HepG2 (cell line): ENCODE measurements around the gene PP2D1.

ENCODE experiments used
- ASH2L ChIP-seq: fragments of 300-600, 200-600 bp; sonication (generic); IDR thresholded peaks from 2 replicates; pipeline ENCODE4 v1.7.0; 2017; ENCODE audit warnings: low read depth, mild to moderate bottlenecking, moderate library complexity, mixed read lengths, low read length; ENCODE audit not compliant: insufficient read length
- CBFB ChIP-seq: sonication (generic); formaldehyde crosslinking; IDR thresholded peaks from 2 replicates; pipeline ENCODE4 v1.4.0; 2020; ENCODE audit warnings: missing genetic modification reagents
- CREB1 ChIP-seq, 2 experiments: fragments of 450-650 bp in 1 of 2; IDR thresholded peaks; 2 replicates each; pipeline ENCODE4 v1.6.1; 2016 to 2017; ENCODE audit warnings: control low read depth in 1 of 2, mild to moderate bottlenecking in 1 of 2, missing compliant biosample characterization in 1 of 2, missing genetic modification characterization in 1 of 2
- CTCF ChIP-seq: sonication (generic); formaldehyde crosslinking; IDR thresholded peaks from 2 replicates; pipeline ENCODE4 v1.5.0; 2020; ENCODE audit warnings: mild to moderate bottlenecking, missing genetic modification reagents, moderate library complexity
- POLR2A ChIP-seq, 2 experiments: IDR thresholded peaks; 2 replicates each; pipeline ENCODE4 v1.6.1; 2011; ENCODE audit warnings: low read depth in 2 of 2, low read length in 2 of 2, mild to moderate bottlenecking in 1 of 2, moderate library complexity in 1 of 2; ENCODE audit not compliant: insufficient read depth in 1 of 2
- POLR2AphosphoS5 ChIP-seq: IDR thresholded peaks from 2 replicates; pipeline ENCODE4 v1.6.1; 2012; ENCODE audit warnings: low read depth, low read length
- TCF12 ChIP-seq, 2 experiments: fragments of 450-650 bp in 1 of 2; sonication (generic) in 1 of 2; formaldehyde crosslinking in 1 of 2; IDR thresholded peaks; 2 replicates each; pipeline versions ENCODE4 v1.6.1 to v1.8.0; 2017 to 2022; ENCODE audit warnings: antibody characterized with exemption in 1 of 2, mild to moderate bottlenecking in 1 of 2, missing genetic modification reagents in 1 of 2, moderate library complexity in 1 of 2
- ZNF513 ChIP-seq: sonication (generic); formaldehyde crosslinking; conservative IDR thresholded peaks from 2 replicates; pipeline ENCODE4 v1.5.0; 2020; ENCODE audit warnings: missing genetic modification reagents

- TF ChIP-seq CBFB (no peak), CTCF (no peak), ASH2L (no peak), POLR2AphosphoS5 (no peak), CREB1 (IDR thresholded peaks at IDR 0.05) (no peak), CREB1 (CRISPR knock-in tag; IDR thresholded peaks at IDR 0.05) (no peak), POLR2A (IDR thresholded peaks at IDR 0.05; ENCODE audit: insufficient read depth in 1 of 2, low read depth in 2 of 2, low read length in 2 of 2) (no peak), TCF12 (IDR thresholded peaks at IDR 0.05) (no peak), TCF12 (CRISPR knock-in tag; IDR thresholded peaks at IDR 0.05) (no peak), ZNF513 (CRISPR knock-in tag) (no peak)
Observed at GRCh38 chr3:19961960-19962359, 50.1 kb downstream of the PP2D1 start.
